ENCODE data around the gene LAMA3.

LAMA3 gene

GRCh38 chr18:23826850-23827620, 137.8 kb downstream of the LAMA3 start:
- no peak for TF ChIP-seq ZNF658 (tag by site-specific recombination; IDR thresholded peaks at IDR 0.05)
- TF ChIP-seq ATF2 (tag by site-specific recombination; IDR thresholded peaks at IDR 0.05; ENCODE audit: low read depth): no peak
- no peak for TF ChIP-seq ZNF529 (tag by site-specific recombination; IDR thresholded peaks at IDR 0.05; ENCODE audit: insufficient replicate concordance)
- TF ChIP-seq ZNF2 (tag by site-specific recombination; IDR thresholded peaks at IDR 0.05): no peak
- no peak for TF ChIP-seq ZXDB (tag by site-specific recombination; IDR thresholded peaks at IDR 0.05)
- no peak for TF ChIP-seq ZNF18 (tag by site-specific recombination; IDR thresholded peaks at IDR 0.05)
- no peak for TF ChIP-seq GFI1B (tag by site-specific recombination; IDR thresholded peaks at IDR 0.05)
- no peak for TF ChIP-seq ZNF521 (tag by site-specific recombination; IDR thresholded peaks at IDR 0.05)
- Histone ChIP-seq H3K4me3 (ENCODE audit: low read depth, low read length) (no peak overlapping the region), H3K27ac (ENCODE audit: extremely low read depth, low read depth, low read length) (no peak overlapping the region), H3K4me1 (ENCODE audit: control insufficient read depth, insufficient read depth, low read length) (no peaks in the 10 kb centered on the region), H3K36me3 (ENCODE audit: control insufficient read depth in 2 of 2, insufficient read depth in 1 of 2, low read length in 2 of 2) (peaks cover 0 to 52% of the 10 kb centered on the region in 2 experiments; a peak in 2 of 3 replicates), H3K9me3 (ENCODE audit: control insufficient read depth, insufficient read depth, low read depth, low read length) (no peaks in the 10 kb centered on the region)
- POLR2A ChIA-PET: interaction anchor here (1.0 kb wide), 1 partner anchor 388 kb away, joined by 3 read pairs; no protein-coding TSS in a partner anchor
- CTCF ChIA-PET: interaction anchor here (0.6 kb wide), 1 partner anchor 195 kb away, joined by 3 read pairs; no protein-coding TSS in a partner anchor

GRCh38 chr18:23827681-23828080, 138.4 kb downstream of the LAMA3 start:
- TF ChIP-seq PATZ1 (tag by site-specific recombination; IDR thresholded peaks at IDR 0.05) (no peak), ZNF140 (tag by site-specific recombination; IDR thresholded peaks at IDR 0.05) (no peak), ZNF174 (tag by site-specific recombination; IDR thresholded peaks at IDR 0.05) (no peak), ZNF274 (IDR thresholded peaks at IDR 0.05; ENCODE audit: low read length) (no peak), ZNF274 (tag by site-specific recombination; IDR thresholded peaks at IDR 0.05; ENCODE audit: borderline replicate concordance) (no peak), PRDM6 (tag by site-specific recombination; IDR thresholded peaks at IDR 0.05) (no peak)
- Histone ChIP-seq H3K4me3 (ENCODE audit: low read depth, low read length) (no peak overlapping the region), H3K36me3 (ENCODE audit: control insufficient read depth in 2 of 2, insufficient read depth in 1 of 2, low read length in 2 of 2) (peaks cover 0 to 48% of the 10 kb centered on the region in 2 experiments; a peak in 2 of 3 replicates), H3K4me1 (ENCODE audit: control insufficient read depth, insufficient read depth, low read length) (no peaks in the 10 kb centered on the region), H3K9me3 (ENCODE audit: control insufficient read depth, insufficient read depth, low read depth, low read length) (no peaks in the 10 kb centered on the region), H3K27ac (ENCODE audit: extremely low read depth, low read depth, low read length) (no peak overlapping the region)
- POLR2A ChIA-PET: interaction anchor here (1.0 kb wide), 1 partner anchor 388 kb away, joined by 3 read pairs; no protein-coding TSS in a partner anchor
- CTCF ChIA-PET: interaction anchor here (0.6 to 1.1 kb wide), 2 partner anchors 91 to 242 kb away, joined by 3 read pairs; no protein-coding TSS in a partner anchor
